K562 (cell line): ENCODE results near the gene GABRA1. TPM values are rescaled to one million over a fixed set of nuclear protein-coding genes. Genes with fewer than 3 reads are reported as not detected.

ENCODE experiments used
- ATAC-seq: fragments of 200-7000 bp; cut with Tn5 transposase; 3 replicates; pipeline ENCODE4 v1.9.1; 2020; ENCODE audit warnings: moderate library complexity
- BruUV-seq: library from RNA; stranded (reverse); fragments of 400-500 nt; replicated peaks from 2 replicates; lab custom pipeline; 2021; lab: Mats Ljungman, UMichigan
- CTCF ChIA-PET: fragments of 300-600 bp; formaldehyde crosslinking; extraction: SDS; loops from one replicate; lab custom pipeline; 2021; ENCODE audit warnings: low intra/inter-chr PET ratio; lab: Yijun Ruan, JAX
- POLR2A ChIA-PET: fragments of 300-600, 350-650 bp; sonication (Branson Sonifier 250); formaldehyde crosslinking; extraction: SDS; loops from one replicate; lab custom pipeline; 2021; ENCODE audit warnings: antibody characterized with exemption, inconsistent platforms; lab: Yijun Ruan, JAX
- DNase-seq, 4 experiments: peaks; one replicate each; pipeline versions ENCODE4 v3.0.0 to v3.0.0-alpha.2; 2011 to 2018; ENCODE audit warnings: low spot score in 3 of 4, mixed read lengths in 3 of 4; ENCODE audit errors: extremely low read depth in 1 of 4
- FAIRE-seq: peaks from 2 replicates; lab custom pipeline; 2011; peaks lifted over from hg19 to GRCh38; lab: Jason Lieb, UNC
- H2AFZ ChIP-seq: 2 replicates; pipeline ENCODE4 v1.6.0; 2011; ENCODE audit warnings: low read depth, low read length, control low read depth, inconsistent platforms
- H3K27ac ChIP-seq: fragments of 200-600 bp; 3 replicates; pipeline ENCODE4 v1.8.0; 2011; ENCODE audit warnings: low read depth, mild to moderate bottlenecking, control low read depth, inconsistent platforms, low read length, moderate library complexity, mixed read lengths; ENCODE audit errors: extremely low read depth
- H3K27me3 ChIP-seq, 2 experiments: fragments of 300-600 bp in 1 of 2; 2 replicates in 1 of 2; 3 replicates in 1 of 2; pipeline versions ENCODE4 v1.6.0 to v1.8.0; 2011; ENCODE audit warnings: inconsistent platforms in 2 of 2, low read length in 2 of 2, mild to moderate bottlenecking in 1 of 2, mixed read lengths in 1 of 2, moderate library complexity in 1 of 2; ENCODE audit not compliant: control insufficient read depth in 2 of 2, insufficient read depth in 2 of 2
- H3K36me3 ChIP-seq: fragments of 300-600 bp; 3 replicates; pipeline ENCODE4 v1.8.0; 2011; ENCODE audit warnings: mild to moderate bottlenecking, low read length, inconsistent platforms; ENCODE audit not compliant: control insufficient read depth, insufficient read depth
- H3K4me1 ChIP-seq, 2 experiments: fragments of 200-600 bp in 1 of 2; replicated peaks in 1 of 2; 2 replicates in 1 of 2; 3 replicates in 1 of 2; pipeline versions ENCODE4 v1.5.1 to v1.8.0; 2011; ENCODE audit warnings: inconsistent platforms in 2 of 2, low read length in 2 of 2, mild to moderate bottlenecking in 1 of 2, mixed read lengths in 1 of 2, moderate library complexity in 1 of 2; ENCODE audit not compliant: control insufficient read depth in 2 of 2, insufficient read depth in 2 of 2
- H3K4me2 ChIP-seq: 2 replicates; pipeline ENCODE4 v1.6.1; 2011; ENCODE audit warnings: low read length, control low read depth, inconsistent platforms, mixed read lengths; ENCODE audit not compliant: insufficient read depth
- H3K4me3 ChIP-seq: fragments of 200-600 bp; sonication (generic), shearing (Covaris generic); 2 replicates; pipeline ENCODE4 v1.5.1; 2016; ENCODE audit warnings: control low read depth, inconsistent platforms
- H3K79me2 ChIP-seq: fragments of 200-600 bp; 3 replicates; pipeline ENCODE4 v1.8.0; 2011; ENCODE audit warnings: low read length, inconsistent platforms; ENCODE audit not compliant: control insufficient read depth, insufficient read depth
- H3K9ac ChIP-seq, 2 experiments: 2 replicates each; pipeline versions ENCODE4 v1.6.0 to v1.6.1; 2011; ENCODE audit warnings: low read depth in 2 of 2, low read length in 2 of 2, control low read depth in 1 of 2, inconsistent platforms in 1 of 2, mild to moderate bottlenecking in 1 of 2, mixed read lengths in 1 of 2; ENCODE audit not compliant: insufficient read depth in 1 of 2
- H3K9me1 ChIP-seq: one replicate; pipeline ENCODE4 v1.6.0; 2011; ENCODE audit warnings: inconsistent platforms, mild to moderate bottlenecking, low read length, moderate library complexity; ENCODE audit not compliant: control insufficient read depth, insufficient read depth
- H3K9me3 ChIP-seq: replicated peaks from 2 replicates; pipeline ENCODE4 v1.5.1; 2011; ENCODE audit warnings: low read depth, low read length, inconsistent platforms; ENCODE audit not compliant: control insufficient read depth, insufficient read depth
- H4K20me1 ChIP-seq: replicated peaks from 2 replicates; pipeline ENCODE4 v1.6.1; 2011; ENCODE audit warnings: low read length, inconsistent platforms, mixed read lengths; ENCODE audit not compliant: control insufficient read depth, insufficient read depth
- CBFB ChIP-seq: sonication (generic); formaldehyde crosslinking; IDR thresholded peaks from 2 replicates; pipeline ENCODE4 v1.4.0; 2020; ENCODE audit warnings: mild to moderate bottlenecking, missing genetic modification reagents
- FOXM1 ChIP-seq, 2 experiments: fragments of 450-650 bp in 1 of 2; sonication (generic) in 1 of 2; formaldehyde crosslinking in 1 of 2; IDR thresholded peaks; 2 replicates each; pipeline versions ENCODE4 v1.6.1 to v1.9.0; 2017 to 2022; ENCODE audit warnings: low read depth in 2 of 2, mild to moderate bottlenecking in 2 of 2, missing genetic modification reagents in 1 of 2, moderate library complexity in 1 of 2
- GABPB2 ChIP-seq: fragments of 250-450 bp; sonication (Bioruptor Pico); conservative IDR thresholded peaks from 2 replicates; pipeline ENCODE4 v1.5.1; 2021; ENCODE audit warnings: mild to moderate bottlenecking
- WGBS: fragments of 100-300 bp; shearing (Covaris generic); methylation state at CpG from one replicate; pipeline ENCODE4 v1.1.6; 2016; ENCODE audit warnings: low coverage, mixed read lengths; ENCODE audit not compliant: insufficient coverage; ENCODE audit errors: missing lambda C conversion rate; 5-methylcytosine and 5-hydroxymethylcytosine counted together
- in situ Hi-C: fragments of 300-500 bp; cut with MboI; formaldehyde crosslinking; loops from 4 replicates; pipeline ENCODE4 v1.15.0; 2018; ENCODE audit warnings: inconsistent platforms, mixed read lengths
- intact Hi-C: fragments of 100-400 bp; cut with micrococcal nuclease; formaldehyde crosslinking; loops from 2 replicates; pipeline ENCODE4 v1.14.2; 2022
- polyA plus RNA-seq, 8 experiments: library from polyadenylated mRNA; depleted of rRNA in 4 of 8; stranded (reverse) in 5 of 8; unstranded in 3 of 8; fragments of >200 nt; fragmentation: Nextera tagmentation in 2 of 8; fragmentation: Illumina TruSeq in 1 of 8; extraction: Ambion mirVana in 2 of 8; extraction: Trizol in 1 of 8; gene quantifications; 2 replicates each; pipeline versions ENCODE4 v1.2.1 to v1.2.3, GENCODE V29; 2011 to 2014; ENCODE audit warnings: inconsistent platforms in 1 of 8, missing spikeins in 1 of 8
- total RNA-seq, 7 experiments: library from RNA; depleted of rRNA in 6 of 7; stranded (reverse); fragments of >200 nt in 6 of 7; fragmentation: Illumina TruSeq in 2 of 7; extraction: Trizol in 2 of 7; gene quantifications; 2 replicates each; pipeline versions ENCODE4 v1.2.1 to v1.2.3, GENCODE V29; 2011 to 2021; ENCODE audit warnings: low replicate concordance in 1 of 7
- TF ChIP-seq, protein P1 (sequence below): sonication (generic); formaldehyde crosslinking; IDR thresholded peaks from 2 replicates; pipeline ENCODE4 v1.8.0; 2023; ENCODE audit warnings: missing genetic modification reagents, mild to moderate bottlenecking, borderline replicate concordance
- TF ChIP-seq, protein P2 (sequence below): fragments of 250-450 bp; sonication (Bioruptor Pico); IDR thresholded peaks from 2 replicates; pipeline ENCODE4 v1.8.0; 2021; ENCODE audit warnings: moderate library complexity, mild to moderate bottlenecking, inconsistent platforms
- TF ChIP-seq, protein P3 (sequence below): fragments of 150-350 bp; IDR thresholded peaks from 2 replicates; pipeline ENCODE4 v1.6.1; 2014; ENCODE audit warnings: low read depth, mild to moderate bottlenecking, low read length, borderline replicate concordance
- TF ChIP-seq, protein P4 (sequence below): sonication (generic); formaldehyde crosslinking; IDR thresholded peaks from 2 replicates; pipeline ENCODE4 v1.8.0; 2023; ENCODE audit warnings: mild to moderate bottlenecking, missing genetic modification reagents
- TF ChIP-seq, protein P5 (sequence below): fragments of 250-450 bp; sonication (Bioruptor Pico); IDR thresholded peaks from 2 replicates; pipeline ENCODE4 v1.5.0; 2021

Gene GABRA1
- total and polyA plus RNA-seq, 9 of the 15 experiments (the other 6 are each of a cell fraction or from before 2014, with no cell fraction given), result 0.07 TPM; not detected in 8

DNA sequence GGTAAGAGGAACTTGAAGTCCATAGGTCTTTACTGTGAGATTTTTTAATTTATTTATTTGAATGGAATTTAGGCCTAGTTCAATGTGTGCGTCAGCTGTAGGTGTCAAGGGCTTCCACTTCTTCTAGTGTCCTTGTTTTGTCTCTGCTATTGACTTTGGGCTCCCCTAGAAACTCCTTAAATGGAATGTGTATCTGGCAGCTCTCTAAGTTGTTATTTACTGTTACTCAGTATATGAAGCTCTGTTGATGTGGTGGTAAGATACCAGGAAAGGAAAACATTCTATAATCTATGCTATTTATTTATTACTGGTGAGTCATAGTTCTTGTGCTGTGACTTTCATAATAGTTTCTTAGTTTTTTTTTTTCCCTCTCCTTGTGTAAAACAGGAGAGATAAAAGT lies 97.1 kb downstream of the GABRA1 start:
- H3K79me2 ChIP-seq, result no peaks in the 10 kb centered on the region
- H3K4me1 ChIP-seq, result no peaks in the 10 kb centered on the region
- H2AFZ ChIP-seq, result no peak overlapping the region
- no peak overlapping the region for H3K4me3 ChIP-seq
- H3K27me3 ChIP-seq, result no peaks in the 10 kb centered on the region
- H3K9me1 ChIP-seq, result no peaks in the 10 kb centered on the region
- no TSS peak for BruUV-seq
- H3K27ac ChIP-seq, result no peak overlapping the region
- ChIA-PET POLR2A (no interaction called here), CTCF (no interaction called here)
- no peaks in the 10 kb centered on the region for H3K9me3 ChIP-seq
- no peak for DNase-seq
- H3K36me3 ChIP-seq, result no peaks in the 10 kb centered on the region
- intact Hi-C loops (no loop called here), in situ Hi-C loops (no loop called here)
- 0% methylated on average over 1 of the region's 1 CpG for WGBS
- H3K4me2 ChIP-seq, result no peak overlapping the region
- H4K20me1 ChIP-seq, result no peaks in the 10 kb centered on the region
- no peak for ATAC-seq
- no peak overlapping the region for H3K9ac ChIP-seq
- FAIRE-seq, result no peak
- TF ChIP-seq GABPB2 (CRISPR knock-in tag) (no peak), CBFB (no peak), FOXM1 (IDR thresholded peaks at IDR 0.05; ENCODE audit: low read depth) (no peak), FOXM1 (CRISPR knock-in tag; IDR thresholded peaks at IDR 0.05; ENCODE audit: low read depth) (no peak)
- TF ChIP-seq, protein P1, sequence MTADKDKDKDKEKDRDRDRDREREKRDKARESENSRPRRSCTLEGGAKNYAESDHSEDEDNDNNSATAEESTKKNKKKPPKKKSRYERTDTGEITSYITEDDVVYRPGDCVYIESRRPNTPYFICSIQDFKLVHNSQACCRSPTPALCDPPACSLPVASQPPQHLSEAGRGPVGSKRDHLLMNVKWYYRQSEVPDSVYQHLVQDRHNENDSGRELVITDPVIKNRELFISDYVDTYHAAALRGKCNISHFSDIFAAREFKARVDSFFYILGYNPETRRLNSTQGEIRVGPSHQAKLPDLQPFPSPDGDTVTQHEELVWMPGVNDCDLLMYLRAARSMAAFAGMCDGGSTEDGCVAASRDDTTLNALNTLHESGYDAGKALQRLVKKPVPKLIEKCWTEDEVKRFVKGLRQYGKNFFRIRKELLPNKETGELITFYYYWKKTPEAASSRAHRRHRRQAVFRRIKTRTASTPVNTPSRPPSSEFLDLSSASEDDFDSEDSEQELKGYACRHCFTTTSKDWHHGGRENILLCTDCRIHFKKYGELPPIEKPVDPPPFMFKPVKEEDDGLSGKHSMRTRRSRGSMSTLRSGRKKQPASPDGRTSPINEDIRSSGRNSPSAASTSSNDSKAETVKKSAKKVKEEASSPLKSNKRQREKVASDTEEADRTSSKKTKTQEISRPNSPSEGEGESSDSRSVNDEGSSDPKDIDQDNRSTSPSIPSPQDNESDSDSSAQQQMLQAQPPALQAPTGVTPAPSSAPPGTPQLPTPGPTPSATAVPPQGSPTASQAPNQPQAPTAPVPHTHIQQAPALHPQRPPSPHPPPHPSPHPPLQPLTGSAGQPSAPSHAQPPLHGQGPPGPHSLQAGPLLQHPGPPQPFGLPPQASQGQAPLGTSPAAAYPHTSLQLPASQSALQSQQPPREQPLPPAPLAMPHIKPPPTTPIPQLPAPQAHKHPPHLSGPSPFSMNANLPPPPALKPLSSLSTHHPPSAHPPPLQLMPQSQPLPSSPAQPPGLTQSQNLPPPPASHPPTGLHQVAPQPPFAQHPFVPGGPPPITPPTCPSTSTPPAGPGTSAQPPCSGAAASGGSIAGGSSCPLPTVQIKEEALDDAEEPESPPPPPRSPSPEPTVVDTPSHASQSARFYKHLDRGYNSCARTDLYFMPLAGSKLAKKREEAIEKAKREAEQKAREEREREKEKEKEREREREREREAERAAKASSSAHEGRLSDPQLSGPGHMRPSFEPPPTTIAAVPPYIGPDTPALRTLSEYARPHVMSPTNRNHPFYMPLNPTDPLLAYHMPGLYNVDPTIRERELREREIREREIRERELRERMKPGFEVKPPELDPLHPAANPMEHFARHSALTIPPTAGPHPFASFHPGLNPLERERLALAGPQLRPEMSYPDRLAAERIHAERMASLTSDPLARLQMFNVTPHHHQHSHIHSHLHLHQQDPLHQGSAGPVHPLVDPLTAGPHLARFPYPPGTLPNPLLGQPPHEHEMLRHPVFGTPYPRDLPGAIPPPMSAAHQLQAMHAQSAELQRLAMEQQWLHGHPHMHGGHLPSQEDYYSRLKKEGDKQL (CRISPR knock-in tag), result no peak
- TF ChIP-seq, protein P2, sequence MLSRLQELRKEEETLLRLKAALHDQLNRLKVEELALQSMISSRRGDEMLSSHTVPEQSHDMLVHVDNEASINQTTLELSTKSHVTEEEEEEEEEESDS (CRISPR knock-in tag), result no peak
- TF ChIP-seq, protein P3, sequence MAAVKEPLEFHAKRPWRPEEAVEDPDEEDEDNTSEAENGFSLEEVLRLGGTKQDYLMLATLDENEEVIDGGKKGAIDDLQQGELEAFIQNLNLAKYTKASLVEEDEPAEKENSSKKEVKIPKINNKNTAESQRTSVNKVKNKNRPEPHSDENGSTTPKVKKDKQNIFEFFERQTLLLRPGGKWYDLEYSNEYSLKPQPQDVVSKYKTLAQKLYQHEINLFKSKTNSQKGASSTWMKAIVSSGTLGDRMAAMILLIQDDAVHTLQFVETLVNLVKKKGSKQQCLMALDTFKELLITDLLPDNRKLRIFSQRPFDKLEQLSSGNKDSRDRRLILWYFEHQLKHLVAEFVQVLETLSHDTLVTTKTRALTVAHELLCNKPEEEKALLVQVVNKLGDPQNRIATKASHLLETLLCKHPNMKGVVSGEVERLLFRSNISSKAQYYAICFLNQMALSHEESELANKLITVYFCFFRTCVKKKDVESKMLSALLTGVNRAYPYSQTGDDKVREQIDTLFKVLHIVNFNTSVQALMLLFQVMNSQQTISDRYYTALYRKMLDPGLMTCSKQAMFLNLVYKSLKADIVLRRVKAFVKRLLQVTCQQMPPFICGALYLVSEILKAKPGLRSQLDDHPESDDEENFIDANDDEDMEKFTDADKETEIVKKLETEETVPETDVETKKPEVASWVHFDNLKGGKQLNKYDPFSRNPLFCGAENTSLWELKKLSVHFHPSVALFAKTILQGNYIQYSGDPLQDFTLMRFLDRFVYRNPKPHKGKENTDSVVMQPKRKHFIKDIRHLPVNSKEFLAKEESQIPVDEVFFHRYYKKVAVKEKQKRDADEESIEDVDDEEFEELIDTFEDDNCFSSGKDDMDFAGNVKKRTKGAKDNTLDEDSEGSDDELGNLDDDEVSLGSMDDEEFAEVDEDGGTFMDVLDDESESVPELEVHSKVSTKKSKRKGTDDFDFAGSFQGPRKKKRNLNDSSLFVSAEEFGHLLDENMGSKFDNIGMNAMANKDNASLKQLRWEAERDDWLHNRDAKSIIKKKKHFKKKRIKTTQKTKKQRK, result no peak
- TF ChIP-seq, protein P4, sequence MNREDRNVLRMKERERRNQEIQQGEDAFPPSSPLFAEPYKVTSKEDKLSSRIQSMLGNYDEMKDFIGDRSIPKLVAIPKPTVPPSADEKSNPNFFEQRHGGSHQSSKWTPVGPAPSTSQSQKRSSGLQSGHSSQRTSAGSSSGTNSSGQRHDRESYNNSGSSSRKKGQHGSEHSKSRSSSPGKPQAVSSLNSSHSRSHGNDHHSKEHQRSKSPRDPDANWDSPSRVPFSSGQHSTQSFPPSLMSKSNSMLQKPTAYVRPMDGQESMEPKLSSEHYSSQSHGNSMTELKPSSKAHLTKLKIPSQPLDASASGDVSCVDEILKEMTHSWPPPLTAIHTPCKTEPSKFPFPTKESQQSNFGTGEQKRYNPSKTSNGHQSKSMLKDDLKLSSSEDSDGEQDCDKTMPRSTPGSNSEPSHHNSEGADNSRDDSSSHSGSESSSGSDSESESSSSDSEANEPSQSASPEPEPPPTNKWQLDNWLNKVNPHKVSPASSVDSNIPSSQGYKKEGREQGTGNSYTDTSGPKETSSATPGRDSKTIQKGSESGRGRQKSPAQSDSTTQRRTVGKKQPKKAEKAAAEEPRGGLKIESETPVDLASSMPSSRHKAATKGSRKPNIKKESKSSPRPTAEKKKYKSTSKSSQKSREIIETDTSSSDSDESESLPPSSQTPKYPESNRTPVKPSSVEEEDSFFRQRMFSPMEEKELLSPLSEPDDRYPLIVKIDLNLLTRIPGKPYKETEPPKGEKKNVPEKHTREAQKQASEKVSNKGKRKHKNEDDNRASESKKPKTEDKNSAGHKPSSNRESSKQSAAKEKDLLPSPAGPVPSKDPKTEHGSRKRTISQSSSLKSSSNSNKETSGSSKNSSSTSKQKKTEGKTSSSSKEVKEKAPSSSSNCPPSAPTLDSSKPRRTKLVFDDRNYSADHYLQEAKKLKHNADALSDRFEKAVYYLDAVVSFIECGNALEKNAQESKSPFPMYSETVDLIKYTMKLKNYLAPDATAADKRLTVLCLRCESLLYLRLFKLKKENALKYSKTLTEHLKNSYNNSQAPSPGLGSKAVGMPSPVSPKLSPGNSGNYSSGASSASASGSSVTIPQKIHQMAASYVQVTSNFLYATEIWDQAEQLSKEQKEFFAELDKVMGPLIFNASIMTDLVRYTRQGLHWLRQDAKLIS (CRISPR knock-in tag), result no peak
- TF ChIP-seq, protein P5, sequence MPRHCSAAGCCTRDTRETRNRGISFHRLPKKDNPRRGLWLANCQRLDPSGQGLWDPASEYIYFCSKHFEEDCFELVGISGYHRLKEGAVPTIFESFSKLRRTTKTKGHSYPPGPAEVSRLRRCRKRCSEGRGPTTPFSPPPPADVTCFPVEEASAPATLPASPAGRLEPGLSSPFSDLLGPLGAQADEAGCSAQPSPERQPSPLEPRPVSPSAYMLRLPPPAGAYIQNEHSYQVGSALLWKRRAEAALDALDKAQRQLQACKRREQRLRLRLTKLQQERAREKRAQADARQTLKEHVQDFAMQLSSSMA (CRISPR knock-in tag), result no peak
